NCI-H1930 (cell line): ENCODE results near the gene LCLAT1.
A peak's percentile ranks its signal among the peaks of the same experiment; 100 is the strongest.

ENCODE experiments used
- DNase-seq, 2 experiments: peaks; one replicate each; lab custom pipeline; 2025; lab: John Stamatoyannopoulos, UW

Gene LCLAT1

GRCh38 chr2:30422444-30423040 lies 24.5 kb upstream of the LCLAT1 start:
- DNase-seq = peak in 1 of 2 experiments; percentile 17

GRCh38 chr2:30424231-30424630 lies 22.8 kb upstream of the LCLAT1 start:
- DNase-seq = no peak

- DNase-seq = no peak
These were observed 21.7 kb upstream of the LCLAT1 start for GRCh38 chr2:30425326-30425725.

GRCh38 chr2:30427606-30428347 lies 19.3 kb upstream of the LCLAT1 start:
- no peak for DNase-seq

DNA sequence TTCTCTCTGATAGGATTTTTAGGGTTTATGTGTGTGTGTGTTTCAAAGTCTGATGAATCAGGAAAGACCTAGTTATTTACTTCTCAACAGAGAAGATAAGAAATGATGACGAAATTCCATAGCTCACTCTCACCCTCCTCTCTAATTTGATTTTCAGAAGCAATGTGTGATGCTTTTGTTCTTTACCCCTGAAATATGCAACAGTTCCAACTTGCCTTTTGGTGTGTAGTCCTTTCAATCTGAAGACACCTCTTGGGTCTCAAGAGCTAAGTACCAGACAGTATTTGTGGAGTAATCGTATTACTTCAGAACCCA lies 18.7 kb upstream of the LCLAT1 start:
- DNase-seq = no peak

GRCh38 chr2:30428827-30429461 lies 18.1 kb upstream of the LCLAT1 start:
- no peak for DNase-seq

GRCh38 chr2:30433541-30434299 lies 13.3 kb upstream of the LCLAT1 start:
- DNase-seq = no peak

- DNase-seq = no peak
These were observed 12.3 kb upstream of the LCLAT1 start for GRCh38 chr2:30434708-30435107.

DNA sequence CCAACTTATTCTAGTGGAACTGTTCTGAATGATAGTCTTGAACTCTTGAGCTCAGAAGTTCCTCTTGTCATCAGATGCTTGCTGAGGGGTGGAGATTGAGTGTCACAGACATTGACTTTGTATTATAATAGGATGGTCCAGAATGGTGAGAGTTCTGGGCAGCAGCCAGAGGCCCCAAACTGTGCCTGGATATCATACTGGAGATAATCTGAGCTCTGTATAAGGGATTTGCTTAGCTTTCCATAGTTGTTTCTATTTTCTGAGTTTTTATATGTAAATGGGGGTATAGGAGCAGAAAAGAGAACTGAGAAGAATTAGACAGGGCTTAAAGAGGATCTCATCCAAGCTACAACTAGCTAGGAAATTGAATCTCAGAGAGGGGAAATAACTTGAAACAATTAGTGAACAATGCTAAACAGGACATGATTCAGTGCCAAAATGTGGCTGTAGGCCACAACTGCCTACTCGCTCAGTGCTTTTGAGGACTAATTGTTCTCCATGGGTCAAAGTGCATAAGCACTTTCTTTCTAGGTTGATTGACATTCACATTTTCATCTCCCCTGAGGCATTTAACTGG lies 10.1 kb upstream of the LCLAT1 start:
- DNase-seq = no peak

DNA sequence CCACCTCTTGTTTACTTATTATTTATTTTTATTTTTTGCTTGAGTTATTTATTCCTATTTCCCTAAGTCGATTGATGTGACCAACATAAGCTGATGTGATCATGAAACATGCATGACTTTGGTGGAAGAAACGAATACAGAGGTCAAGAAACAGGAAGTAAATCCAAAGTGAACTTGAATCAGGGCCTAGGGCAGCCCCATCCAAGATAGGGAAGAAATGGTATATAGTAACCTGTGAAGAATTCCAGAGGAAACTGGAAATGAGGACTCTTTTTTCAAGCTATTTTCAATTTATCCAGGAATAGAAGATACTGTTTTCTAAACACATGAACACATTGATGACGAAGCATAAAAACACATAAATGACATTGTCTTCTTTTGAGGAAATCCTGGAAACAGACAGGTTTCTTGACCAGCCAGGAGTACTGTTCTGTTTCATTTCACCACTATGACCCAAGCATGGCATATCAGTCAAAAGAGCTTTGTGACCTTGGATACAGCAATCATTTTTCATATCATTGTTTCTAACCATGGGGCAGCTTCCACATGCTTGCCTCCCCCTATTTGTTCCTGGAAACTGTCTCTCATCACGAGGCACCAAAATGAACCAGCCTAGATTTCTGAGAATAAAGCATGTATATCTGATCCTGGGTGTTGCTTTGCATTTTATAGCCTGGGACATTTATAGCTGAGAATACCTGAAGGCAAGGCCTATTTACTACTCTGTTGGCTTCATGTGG lies 9.1 kb upstream of the LCLAT1 start:
- no peak for DNase-seq

- no peak for DNase-seq
These were observed 7.8 kb upstream of the LCLAT1 start for GRCh38 chr2:30439296-30439695.

- no peak for DNase-seq
These were observed 7.2 kb upstream of the LCLAT1 start for GRCh38 chr2:30439879-30440278.

DNA sequence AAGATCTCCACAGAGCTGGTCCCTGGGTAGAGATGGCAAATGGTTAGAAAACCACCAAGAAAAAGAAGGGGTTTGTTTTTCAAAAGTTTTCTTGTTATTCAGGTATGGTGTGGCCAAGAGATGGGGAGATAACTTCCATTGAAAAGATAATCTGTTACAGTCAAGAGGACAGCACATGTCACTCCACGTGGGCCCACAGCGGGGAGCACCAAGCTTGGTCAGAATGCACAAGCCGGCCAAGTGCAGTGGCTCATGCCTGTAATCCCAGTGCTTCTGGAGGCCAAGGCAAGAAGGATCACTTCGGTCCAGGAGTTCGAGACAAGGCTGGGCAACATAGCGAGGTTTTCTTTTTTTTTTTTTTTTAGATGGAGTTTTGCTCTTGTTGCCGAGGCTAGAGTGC lies 6.0 kb upstream of the LCLAT1 start:
- DNase-seq = no peak

GRCh38 chr2:30443081-30443480 lies 4.0 kb upstream of the LCLAT1 start:
- no peak for DNase-seq

- DNase-seq = no peak
These were observed 2.8 kb upstream of the LCLAT1 start for GRCh38 chr2:30444273-30444672.

DNA sequence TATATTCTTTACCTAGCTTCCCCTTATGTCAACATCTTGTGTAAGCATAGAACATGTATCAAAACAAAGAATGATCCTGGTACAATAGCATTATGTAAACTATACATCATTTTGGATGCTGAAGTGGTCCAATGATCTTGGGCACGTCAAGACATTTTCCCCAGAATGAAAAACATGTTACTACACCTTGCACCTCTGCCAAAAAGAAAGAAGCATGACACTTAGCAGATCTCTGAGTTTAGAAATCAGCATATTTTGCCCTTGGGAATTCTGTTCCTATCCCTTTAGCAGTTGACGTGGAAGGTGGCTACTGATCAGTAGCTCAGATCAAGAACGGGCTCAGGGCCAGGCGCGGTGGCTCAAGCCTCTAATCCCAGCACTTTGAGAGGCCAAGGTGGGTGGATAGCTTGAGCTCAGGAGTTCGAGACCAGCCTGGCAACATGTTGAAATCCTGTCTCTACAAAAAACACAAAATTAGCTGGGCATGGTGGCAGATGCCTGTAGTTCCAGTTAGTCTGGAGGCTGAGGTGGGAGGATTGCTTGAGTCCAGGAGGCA lies 1.7 kb upstream of the LCLAT1 start:
- DNase-seq = no peak

- no peak for DNase-seq
These were observed 371 bp upstream of the LCLAT1 start for GRCh38 chr2:30446602-30447148.

DNA sequence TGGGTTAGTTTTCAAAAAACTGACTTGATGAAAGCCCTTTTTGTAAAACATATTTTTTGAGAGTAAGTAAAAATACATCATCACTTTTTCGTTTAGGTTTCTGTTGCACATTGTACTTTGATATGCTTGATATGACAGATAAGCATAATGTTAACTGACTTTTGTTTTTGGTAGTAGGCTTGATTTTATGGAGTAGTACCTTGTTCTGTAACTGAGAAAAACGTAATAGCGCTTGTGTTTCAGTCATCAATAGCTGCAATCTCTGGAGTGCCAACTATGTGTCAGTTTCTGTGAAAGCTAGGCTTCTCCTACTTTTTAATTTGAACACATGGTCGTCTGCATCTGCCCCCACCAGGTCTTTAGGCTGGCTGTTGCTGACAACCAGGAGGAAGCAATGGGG lies 1.3 kb downstream of the LCLAT1 start:
- no peak for DNase-seq

DNA sequence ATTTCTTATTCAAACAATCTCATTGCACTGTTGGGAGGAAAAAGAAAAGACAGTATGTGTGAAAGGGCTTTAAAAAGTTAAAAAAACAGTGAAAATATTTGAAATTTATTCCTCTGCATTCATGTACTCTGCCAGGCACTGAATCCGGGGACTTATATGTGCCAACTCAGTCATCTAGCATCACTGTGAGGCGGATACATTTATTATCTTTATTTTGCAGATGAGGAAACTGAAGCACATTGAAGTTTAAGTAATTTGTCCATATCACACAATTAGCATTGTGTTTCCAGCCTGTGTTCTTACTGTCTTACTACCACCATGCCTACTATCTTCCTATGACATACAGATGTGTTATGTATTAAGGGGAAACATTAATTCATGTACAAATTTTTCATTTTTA lies 1.8 kb downstream of the LCLAT1 start:
- DNase-seq = no peak

DNA sequence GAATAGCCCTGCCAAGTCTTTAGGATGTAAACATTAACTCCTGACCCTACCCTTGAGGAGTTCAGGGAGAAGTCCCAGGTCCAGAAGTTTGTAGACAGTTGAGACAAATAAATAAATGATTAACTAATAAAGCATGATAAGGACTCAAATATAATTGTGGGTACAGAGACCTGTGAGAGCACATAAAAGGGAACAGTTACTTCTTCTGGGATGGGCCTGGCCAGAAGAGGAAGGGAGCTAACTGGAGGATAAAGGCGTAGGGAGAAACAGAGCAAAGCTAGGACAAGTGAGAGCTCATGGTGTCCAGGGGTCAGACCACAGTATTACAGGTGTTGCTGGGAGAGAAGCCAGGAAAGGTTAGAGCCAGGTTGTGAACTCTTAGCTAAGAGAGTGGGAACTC lies 3.0 kb downstream of the LCLAT1 start:
- DNase-seq = no peak

GRCh38 chr2:30453498-30453897 lies 6.5 kb downstream of the LCLAT1 start:
- no peak for DNase-seq
